ENCODE results near the gene USP49. TPM values are rescaled to one million over a fixed set of nuclear protein-coding genes. Genes with fewer than 3 reads are reported as not detected.

Gene USP49
- total RNA-seq, 1 donor from 2014 or later, result 1.7 TPM

DNA sequence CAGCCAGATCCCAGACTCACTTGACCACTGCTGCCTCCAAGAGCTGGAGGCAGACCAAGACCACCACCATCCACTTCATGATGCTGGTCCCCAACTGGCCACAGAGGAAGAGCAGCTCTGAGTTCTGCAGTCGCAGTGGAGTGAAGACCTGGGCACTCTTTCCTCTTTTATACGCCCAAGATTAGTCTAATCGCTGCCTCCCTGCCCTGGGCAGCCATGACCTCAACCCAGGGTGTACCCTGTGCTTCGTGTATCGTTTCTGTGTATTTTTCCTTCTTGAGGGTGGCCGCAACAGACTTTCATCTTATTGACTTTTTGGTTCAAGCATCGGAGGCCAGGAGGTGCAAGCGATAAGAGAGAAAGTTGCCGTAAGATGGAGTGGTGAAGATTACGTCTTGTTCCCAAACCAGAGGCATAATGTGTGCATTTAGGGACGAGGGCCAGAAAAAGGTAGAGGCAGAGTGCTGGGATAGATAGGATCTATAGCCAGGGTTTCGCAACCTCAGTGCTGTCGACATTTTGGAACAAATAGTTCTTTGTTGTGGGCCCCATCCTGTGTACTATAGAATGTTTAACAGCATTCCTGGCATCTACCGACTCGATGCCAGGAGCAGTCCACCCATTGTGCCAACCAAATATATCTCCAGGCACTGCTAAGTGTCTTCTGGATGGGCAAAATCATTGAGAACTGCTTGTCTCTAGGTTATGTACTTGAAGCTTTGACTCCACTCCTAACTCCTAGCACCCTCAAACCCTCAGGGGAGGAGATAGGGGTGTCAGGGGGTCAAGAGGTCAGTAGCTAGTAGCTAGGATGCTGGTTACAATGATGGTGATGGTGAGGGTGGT is 147.7 kb downstream of the USP49 start, which contains the start of gene PGC:
TSS of gene PGC (minus strand) at position 142 of the 846 bp plus-strand sequence. CDS start at position 79, 63 bp downstream.
- no peak for DNase-seq (ENCODE audit: low spot score)
- intact Hi-C loops (cut with DNase I), result no loop called here

DNA sequence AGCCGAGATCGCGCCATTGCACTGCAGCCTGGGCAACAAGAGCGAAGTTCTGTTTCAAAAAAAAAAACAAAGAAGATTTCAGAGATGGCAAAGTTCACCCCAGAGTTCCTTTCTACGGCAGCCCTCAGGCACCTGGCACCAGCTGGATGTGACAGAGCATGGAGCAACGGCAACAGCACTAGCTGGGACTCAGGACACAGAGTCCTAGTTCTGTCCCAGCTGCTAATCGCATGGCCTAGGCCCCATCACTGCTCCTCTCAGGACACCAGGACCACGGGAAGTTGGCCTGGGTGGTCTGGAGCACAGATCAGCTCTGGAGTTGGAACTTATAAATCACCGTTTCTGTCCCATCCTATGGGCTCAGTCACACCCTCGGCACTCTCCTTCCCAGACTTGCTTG is 149.1 kb downstream of the USP49 start:
- no peak for DNase-seq (ENCODE audit: low spot score)
- intact Hi-C loops (cut with DNase I), result no loop called here

DNA sequence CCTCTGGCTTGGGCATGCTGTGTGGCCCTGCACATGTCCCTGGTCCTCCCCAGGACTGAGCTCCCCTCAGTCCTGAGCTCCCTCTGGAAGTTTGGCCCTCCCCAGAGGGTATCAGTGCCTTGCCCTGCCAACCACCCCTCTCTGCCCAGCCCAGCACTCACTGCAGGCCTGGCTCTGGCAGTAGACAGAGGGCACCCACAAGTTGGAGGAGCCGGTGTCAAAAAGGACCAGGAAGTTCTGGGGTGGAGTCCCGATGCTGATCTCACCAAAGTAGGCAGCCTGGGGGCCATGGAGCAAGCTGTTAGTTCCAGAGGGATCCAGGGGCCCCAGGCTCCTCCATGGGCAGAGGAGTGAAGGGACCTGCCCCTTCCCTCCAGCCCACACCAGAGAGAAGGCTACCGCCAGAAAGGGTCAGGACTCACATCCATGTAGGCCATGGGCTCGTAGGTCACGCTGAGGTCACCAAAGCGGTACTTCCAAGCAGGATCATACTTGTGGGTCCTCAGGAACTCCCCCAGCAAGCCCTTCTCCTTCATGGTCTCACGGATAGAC is 150.9 kb downstream of the USP49 start:
- intact Hi-C loops (cut with DNase I), result no loop called here
- no peak for DNase-seq (ENCODE audit: low spot score)

DNA sequence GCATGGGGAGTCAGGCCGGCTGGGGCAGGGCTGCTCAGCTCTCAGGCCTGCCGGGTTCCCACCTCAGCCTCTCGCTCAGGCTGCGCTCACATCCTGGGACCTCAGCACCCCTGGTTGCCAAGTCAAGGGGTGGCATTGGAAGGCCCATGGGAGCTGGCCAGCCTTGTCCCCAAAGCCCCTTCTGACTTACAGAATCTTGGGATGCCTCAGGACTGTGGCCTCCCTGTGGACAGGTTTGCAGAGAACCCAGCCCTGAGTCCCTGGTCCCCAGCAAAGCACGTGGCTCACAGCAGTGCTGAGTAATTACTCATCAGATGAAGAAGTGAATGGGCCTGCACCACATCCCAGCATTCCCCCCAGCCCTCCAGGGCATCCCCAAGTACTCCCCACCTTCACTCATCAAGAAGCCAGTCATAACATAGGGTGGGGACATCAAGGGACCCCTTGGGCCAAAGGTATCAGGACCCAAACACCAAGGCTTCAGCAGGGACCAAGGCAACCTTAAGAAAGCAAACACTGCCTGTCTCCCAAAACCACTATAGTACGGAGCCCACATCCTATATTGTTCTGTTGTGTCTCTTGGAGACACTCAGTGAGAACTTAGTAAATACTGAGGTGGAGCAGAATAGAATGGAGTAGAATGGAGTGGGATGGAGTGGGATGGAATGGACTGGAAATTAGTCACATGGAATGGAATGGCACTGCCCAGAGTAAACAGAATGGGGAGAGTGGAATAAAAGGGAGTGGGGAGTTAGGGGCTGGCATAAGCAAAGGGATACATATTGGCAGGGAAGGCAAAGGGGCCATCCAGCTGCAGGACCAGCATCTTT is 151.6 kb downstream of the USP49 start:
- intact Hi-C loops (cut with DNase I), result no loop called here
- DNase-seq (ENCODE audit: low spot score), result no peak

DNA sequence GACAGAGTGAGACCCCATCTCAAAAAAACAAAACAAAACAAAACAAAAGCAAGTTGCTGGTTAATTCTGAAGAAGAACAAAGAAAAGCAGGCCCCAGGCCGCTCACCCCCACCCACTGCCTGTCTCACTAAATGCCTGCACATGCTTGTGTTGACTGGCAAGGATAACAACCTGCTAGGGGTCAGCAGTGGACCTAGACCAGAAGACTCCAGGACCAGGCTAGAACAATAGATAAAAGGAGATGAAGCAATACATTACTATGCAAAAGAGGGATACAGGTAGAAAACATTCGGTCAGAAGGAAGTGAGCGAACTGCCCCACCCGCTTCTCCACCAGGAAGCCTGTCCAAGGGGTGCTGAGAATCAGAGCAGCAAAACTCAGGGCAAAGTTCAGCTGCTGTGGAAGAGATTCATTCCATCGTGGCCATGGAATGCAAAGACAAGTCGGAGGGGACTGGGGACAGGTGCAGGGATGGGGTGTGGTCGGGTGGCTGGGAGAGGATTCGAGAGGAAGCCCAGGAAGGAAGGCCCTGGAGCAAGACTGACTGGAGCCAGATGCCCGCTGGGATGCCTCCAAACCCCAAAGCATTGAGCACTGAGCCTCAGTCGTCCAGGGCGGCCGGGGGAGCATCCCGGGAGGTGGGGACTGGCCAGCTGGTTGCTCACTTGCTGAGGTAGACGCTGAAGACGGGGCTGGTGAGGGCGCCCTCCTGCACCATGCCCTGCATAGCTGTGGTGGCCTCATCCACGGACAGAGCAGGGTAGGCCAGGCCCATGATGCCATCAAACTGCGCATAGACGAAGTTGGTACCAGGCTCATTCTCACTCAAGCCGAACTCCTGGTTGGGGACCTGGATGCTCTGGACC is 153.3 kb downstream of the USP49 start:
- intact Hi-C loops (cut with DNase I), result no loop called here
- no peak for DNase-seq (ENCODE audit: low spot score)

DNA sequence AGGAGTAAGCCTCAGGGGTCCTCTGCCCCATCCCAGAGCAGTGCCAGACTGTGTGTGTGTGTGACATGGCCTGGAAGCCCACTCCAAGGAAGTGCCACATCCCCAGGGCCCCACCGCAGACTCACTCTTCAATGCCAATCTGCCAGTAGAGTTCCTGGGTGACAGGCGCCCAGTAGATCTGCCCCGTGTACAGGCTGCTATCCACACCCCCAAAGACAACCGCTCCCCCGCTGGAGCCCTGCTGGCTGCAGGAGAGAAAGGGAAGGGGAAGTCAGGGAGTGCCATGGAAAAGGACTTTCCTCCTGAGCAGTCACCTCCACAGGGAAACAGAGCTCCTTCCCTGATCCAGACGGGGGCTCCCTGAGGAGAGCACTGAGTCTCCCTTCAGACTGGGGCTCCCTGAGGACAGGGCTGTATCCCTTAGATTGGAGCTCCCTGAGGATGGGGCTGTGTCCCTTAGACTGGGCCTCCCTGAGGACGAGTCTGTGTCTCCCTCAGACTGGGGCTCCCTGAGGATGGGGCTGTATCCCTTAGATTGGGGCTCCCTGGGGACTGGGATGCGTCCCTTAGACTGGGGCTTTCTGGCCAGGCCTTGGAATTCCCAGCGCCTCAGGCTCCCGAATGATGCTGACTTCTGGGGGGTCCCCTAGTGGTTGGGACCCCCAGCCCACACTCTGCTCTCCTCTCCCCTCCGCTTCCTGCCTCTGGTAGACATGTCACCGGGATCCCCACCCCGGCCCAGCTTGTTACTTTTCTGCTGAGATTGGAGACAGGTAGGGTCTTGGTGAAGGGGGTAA is 154.6 kb downstream of the USP49 start:
- intact Hi-C loops (cut with DNase I), result no loop called here
- no peak for DNase-seq (ENCODE audit: low spot score)

Other genes with a start within 250 kb of the USP49 start
- gene TFEB, start 159.8 kb downstream of the USP49 start, total RNA-seq, result 45.6 TPM
- not detected for gene PGC, start 148.0 kb downstream of the USP49 start, total RNA-seq
- 5.7 TPM for gene FRS3, start 115.5 kb downstream of the USP49 start, total RNA-seq
- gene PRICKLE4, start 114.6 kb downstream of the USP49 start, total RNA-seq, result 1.7 TPM
- gene TOMM6, start 107.7 kb downstream of the USP49 start, total RNA-seq, result 127 TPM
- gene MED20, start 25.8 kb upstream of the USP49 start, total RNA-seq, result 16.5 TPM
- gene BYSL, start 26.1 kb upstream of the USP49 start, total RNA-seq, result 11.3 TPM
- 33.5 TPM for gene CCND3, start 46.4 kb upstream of the USP49 start, total RNA-seq
- 22.3 TPM for gene TAF8, start 155.1 kb upstream of the USP49 start, total RNA-seq
- gene C6orf132, start 247.2 kb upstream of the USP49 start, total RNA-seq, result 1.3 TPM